Pons (tissue), 1 donor: ENCODE data around the gene PBXIP1.

Source experiments
- DNase-seq: peaks from one replicate; pipeline ENCODE4 v3.0.0-alpha.2; 2016; ENCODE audit warnings: low spot score

The PBXIP1 gene

DNA sequence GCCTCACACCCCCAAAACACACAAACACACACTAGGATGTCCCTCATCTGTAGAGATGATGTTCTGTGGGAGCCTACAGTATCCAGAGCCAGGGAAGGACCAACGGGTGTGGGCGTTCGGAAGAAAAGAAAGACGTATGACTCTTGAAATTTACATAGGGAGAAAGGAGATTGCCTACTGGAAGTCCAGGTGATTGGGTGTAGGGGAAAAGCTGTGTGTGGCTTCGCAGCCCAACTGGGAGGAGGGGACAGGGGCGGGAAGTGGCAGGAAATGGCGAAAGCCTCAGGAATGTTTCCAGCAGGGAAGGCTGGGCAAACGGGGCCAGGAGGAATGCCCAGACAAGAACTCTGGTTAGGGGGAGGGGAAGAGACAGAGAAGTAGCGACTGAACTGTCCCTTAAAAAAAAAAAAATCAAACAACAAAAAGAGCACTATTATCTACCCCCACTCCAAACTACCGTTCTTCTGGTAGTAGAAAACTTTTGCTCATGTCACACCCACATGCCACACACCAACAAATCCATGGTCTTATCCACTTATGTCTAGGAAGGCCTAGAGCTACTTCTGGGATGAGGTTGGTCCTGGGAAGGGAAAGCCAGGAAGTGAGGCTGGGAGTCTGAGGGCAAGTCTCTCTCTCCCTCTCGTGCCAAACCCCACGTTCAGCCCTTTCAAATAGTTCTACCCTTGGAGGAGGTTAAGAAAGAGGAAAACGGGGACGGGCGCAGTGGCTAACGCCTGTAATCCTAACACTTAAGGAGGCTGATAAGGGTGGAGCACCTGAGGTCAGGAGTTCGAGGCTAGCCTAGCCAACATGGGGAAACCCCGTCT, 16.8 kb upstream of the PBXIP1 start:
- no peak for DNase-seq

DNA sequence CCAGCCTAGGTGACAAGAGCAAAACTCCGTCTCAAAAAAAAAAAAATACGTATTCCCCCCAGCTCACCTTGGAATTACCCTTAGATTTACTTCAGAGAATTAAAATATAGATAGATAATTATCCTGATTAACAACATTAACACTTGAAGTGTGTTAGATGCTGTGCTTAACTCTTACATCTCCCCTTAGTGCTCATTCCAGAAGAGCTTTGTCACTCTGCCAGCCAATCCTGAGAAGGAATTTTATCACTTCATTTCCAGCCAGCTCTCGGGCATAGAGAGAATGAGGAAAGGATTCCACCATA, 16.3 kb upstream of the PBXIP1 start:
- DNase-seq: no peak

DNA sequence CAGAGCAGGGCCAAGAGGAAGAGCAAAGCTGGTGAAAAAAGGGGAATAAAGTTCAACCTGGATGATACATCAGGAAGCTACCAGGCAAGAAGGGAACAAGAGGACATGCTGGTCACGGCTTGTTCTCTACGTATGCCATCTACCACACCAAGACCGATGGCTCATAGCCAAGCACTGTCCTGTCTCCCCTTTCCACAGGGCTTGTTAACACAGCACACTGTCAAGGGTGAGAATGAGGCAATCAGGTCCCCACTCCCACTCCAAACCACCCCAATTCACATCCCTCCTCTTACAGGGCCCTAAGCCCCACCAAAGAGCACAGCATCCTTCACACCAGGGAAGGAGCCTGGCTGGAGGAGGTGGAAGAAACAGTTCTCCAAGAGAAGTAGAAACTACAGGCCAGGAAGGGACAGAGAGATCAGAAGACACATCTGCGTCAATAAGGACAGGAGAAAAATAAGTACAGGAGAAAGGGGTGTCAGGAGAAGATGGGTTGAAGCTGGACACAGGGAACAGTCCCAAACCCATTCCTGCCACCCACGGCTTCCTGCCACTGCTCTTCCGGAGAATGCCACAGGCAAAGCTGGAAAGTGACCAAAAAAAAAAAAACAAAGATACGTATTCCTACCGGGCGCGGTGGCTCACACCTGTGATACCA, 15.6 kb upstream of the PBXIP1 start:
- DNase-seq: no peak

DNA sequence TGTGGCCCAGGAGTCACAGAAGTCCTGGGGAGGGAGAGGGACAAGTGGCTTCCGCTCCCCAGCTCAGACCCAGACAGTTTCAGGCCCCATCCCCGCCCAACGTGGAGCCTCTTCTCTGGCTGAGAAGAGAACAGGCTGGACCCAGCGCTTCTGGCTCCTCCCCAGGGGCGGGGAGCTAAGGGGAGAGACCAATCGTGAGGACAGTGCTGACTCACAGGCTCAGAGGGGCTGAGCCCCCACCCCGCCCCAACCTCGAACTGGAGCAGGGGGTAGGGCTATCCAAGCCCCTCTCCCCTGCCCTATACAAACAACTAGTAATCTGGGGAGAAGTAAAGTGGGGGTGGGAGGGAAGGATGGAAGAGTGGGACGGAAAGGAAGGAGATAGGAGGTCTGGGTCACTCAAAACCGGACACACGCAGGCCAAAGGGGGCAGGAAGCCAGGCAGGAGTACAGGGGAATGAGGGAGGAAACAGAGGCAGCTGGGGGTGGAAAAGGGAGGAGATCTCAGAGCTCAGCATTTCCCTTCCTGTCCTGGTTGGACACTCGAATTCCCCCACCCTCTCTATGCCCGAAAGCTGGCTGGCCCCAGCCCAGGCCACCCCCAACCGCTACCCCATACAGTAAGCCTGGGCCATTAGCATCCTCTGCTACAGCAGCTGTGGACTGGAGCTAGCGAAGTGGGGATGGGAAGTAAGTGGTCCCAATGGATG, 14.9 kb upstream of the PBXIP1 start, which contains the start of gene SHC1:
Gene SHC1, minus strand, starts transcription at position 117 of the 710 bp plus-strand sequence. CDS start 221 bp downstream, outside the sequence.
- peak; percentile 90 for DNase-seq

DNA sequence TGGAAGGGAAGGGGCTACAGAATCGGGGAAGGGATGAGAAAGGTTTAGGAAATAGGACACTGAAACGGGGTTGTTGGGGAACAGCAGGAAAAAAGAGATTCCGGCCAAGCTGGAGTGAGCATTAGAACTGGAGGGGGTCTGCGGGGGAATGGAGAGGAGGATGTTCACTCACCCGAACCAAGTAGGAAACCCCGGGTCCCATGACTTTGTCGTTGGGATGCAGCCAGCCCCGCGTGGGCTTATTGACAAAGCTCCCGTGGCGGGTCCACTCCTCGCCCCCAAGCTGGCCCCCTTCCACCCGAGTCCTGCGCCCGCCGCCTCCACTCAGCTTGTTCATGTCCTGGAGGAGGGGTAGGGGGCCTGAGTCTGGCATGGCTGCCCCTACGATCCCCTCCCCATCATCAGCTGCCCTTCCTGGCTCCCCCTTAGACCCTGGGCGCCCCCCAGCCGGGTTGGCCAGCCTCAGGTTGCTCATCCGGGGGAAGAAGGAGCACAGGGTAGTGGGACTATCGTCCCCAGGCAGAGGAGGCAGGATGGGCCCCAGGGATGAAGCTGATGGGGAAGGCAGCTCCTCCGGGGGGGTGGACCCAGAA, 14.1 kb upstream of the PBXIP1 start:
- DNase-seq: no peak

DNA sequence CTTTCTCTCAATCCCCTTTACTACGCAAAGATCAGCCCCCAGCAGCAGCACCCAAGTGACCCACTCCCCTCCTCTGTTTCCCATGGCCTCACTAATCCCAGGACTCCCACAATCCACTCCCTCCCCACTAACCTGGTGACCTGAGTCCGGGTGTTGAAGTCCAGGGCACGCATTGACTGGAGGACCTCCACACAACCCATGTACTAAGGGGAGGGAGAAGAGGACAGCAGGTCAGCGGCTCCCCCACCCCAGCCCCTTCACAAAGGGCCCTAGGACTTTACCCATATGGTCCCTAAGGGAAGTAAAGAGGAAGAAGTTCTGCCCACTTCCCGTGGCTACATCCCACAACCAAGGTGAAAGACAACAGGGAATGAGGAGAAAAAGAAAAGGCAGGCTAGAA, 13.3 kb upstream of the PBXIP1 start:
- DNase-seq: no peak

DNA sequence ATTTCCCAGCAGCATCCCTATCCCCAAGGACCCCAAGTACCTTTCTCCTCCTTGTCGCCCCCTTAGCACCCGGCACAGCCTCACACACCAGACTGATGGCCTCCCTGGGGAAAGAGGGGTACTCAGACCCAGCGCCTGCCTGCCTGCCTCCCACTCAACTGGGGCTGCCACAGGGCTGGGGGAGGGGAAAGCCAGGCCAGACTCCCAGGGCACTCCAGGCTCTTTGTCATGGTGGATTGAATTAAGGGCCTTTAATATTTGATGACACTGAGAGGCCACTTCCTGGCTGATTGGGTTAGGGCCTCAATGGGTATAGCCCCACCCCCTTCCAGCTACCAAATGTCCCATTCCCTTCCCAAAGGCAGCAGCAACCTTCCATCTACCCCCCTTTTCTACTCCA, 12.8 kb upstream of the PBXIP1 start:
- DNase-seq: no peak

DNA sequence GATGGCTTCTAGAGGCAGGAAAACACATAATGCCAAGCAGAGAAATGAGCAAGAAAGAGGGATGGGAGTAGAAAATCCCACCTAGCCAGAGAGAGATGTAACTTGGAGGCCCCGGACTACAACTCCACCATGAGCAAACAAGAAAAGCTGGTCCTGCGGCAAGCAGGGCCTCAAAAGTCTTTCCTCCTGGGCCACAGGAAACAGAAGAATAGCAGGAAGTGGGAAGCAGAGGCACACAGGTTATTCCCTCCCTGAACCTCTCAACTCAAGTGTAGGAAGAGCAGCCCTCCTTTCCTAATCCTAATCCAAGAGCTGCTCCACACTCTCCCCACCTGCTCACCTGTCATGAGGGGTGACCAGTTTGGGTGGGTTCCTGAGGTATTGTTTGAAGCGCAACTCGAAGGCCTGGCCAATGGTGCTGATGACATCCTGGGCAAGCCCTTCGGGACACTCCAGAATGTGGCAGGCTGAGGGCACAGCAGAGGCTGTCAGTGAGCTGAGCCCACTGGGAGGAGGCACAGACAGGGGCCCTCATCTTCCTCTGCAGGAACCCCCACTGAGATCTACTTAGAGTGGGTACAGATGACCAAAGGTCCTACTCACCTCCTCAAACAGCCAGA, 11.5 kb upstream of the PBXIP1 start:
- DNase-seq: no peak

DNA sequence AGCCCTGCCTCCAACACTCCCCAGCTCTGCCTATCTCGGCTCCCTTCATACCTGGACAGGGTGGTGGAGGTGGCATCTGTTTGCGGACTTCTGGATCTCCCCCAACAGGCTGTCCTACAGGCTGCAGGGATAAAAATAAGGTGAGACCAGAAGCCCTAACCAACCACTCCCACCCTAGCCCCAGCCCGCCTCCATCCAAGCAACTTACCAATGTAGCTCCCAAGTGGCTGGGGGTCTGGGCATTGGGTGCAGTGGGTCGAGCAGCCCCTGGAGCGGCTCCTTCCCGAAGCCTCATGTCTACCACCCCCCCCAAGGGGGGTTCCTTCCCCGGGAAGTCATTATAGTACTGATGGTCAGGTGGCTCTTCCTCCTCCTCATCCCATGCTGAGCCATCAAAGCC, 10.2 kb upstream of the PBXIP1 start:
- no peak for DNase-seq

DNA sequence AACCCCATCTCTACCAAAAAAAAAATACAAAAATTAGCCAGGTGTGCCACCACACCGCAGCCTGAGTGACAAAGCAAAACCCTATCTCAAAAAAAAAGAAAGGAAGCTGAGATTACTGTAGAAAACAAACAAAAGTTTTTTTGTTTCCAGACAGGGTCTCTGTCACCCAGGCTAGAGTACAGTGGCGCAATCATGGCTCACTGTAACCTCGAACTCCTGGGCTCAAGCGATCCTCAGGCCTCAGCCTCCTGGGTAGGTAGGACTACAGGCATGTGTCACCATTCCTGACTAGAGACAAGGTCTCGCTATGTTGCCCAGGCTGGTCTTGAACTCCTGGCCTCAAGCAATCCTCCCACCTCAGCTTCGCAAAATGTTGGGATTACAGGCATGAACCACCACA, 8.5 kb upstream of the PBXIP1 start:
- no peak for DNase-seq

DNA sequence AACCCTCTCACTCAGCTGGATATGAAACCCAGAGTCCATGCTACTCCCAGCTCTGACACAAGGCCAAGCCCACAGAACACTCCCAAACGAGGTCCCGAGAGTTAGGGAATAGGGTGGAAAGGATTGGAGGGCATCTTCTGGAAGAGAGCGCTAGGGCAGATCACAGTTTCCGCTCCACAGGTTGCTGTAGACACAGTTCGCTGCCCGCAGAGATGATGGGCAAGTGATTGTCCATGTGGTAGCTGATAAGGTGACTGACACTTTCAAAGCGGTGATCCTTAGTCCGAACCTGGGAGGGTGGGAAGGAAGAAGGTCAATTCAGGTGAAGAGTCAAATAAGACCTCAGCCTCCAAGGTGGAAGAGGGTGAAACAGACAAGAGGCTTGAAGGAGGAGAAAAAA, 7.7 kb upstream of the PBXIP1 start:
- DNase-seq: no peak

DNA sequence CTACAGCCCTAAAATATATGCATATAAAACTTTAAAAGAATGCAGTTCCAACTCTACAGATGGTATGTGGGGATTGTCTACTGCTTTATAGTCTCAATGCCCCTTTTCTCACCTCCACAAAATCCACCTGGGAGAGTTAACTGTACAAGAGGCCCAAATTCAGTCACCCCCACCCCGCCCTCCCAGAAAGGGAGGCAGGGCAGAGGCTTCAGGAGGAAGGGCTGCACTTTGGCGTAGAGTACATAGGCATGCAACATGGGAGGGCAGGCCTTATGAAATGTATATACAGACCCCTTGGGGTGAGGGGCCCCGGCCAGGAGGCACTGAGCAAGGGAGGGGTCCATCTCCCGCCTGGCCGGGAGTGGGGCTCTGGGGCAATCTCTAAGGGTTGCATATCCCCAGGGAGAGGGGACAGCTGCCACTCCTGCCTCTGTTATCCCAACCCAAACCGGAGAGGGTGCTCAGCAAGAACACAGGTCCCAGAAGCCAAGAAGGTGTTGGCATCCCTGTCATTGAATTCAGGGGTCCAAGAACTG, 7.0 kb upstream of the PBXIP1 start:
- DNase-seq: no peak

DNA sequence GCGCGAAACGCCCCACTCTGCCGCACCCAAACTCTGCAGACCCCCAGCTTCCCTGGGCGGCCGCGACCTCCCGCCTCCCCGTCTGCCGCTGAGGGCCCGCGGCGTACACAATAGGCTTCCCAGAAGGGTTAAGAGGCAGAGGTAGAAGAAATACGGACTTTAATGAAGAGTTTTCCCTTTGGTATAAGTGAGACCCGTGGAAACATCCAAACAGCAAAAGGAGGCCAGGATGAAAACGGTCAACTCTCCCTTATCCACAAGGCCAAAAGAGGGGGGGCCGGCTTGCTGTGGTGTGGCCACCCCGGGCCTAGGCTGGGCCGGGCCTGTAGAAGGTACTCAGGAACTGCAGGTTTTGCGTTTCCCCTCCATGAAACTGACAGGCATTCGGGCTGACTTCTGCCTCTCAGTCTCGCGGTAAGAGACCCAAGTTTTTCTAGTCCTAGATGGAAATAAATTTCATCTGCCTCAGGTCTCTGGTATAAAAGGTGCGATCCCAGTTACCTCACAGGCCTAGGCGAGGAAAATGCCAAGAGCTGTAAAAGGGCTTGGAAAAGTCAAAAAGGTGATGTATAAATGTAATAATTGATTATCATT, 6.4 kb upstream of the PBXIP1 start:
- DNase-seq: no peak

DNA sequence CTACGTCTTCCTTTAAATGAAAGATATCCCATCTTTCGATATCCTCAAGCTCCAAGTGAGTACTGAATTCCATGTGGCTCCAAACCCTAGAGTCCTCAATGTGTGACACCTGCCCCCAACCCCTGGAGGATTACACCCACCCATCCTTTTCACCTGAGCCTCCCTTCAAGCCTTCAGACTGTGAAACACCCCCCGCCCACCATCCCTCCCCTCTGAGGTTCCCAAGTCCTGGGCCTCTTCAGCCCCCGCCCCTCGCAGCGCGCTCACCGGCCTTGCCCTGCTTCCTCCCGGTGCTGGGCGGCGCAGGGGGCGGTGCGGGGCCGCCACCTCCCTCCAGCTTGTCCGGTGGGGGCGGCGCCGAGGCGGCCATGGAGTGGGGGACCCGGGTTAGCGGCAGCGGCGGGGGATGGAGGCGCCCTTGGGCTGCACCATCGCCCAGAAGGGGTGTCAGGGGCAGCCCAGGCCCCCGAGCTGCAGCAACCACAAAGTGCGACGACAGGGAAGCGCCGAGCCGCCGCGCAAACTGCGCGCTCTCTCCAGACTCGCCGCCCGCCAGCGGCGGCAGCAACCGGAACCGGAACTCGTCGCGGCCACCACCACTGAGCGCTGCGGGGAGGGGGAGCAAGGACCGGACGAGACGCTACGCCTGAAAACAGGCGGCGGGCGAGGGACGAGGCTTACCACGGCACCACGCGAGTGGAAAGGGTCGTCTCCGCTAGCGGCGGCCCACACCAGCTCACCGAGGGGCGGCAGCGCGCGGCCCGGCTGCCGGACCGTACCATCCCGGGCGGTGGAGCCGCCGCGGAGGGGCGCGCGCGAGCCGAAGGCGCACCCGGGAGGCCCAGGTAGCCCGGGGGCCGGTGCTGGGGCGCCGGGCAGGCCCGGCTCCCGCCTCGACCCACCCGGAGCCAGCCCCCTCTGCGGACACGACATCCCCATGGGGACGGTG, 5.6 kb upstream of the PBXIP1 start, which contains the start of gene PYGO2:
Gene PYGO2, minus strand, starts transcription at position 576 of the 949 bp plus-strand sequence. Its CDS starts 206 bp downstream, at position 370.
- no peak for DNase-seq

DNA sequence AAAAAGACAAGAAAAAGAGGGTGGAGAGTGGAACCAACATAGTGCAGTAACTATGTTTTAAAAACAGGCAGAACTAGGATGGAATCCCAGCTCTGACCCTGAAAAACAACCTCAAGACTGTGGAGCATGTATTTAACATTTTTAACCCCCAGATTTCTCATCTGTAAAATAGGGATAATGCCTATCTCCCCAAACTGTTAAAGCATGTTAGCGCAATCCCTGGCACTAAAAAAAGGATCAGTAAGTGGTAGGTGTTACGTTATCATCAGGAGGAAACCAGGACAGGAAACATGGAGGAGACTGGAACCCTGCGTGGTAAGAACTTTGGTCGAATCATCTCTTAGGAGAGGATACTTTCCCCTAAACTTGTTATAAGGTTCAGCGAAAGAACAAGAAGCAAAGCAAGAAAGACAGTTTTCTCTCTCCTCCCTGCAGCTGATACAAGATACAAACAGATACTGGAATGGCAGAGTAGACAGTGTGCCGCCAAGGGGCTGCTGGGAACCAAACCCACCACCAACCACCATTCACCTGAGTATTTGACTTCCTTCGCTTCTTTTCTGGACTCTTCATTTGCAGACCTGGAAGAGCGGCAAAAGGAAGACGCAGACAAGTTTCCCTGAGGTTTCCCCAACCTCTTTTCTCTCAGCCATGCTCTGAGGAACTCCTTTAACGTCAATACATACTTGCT, 4.7 kb upstream of the PBXIP1 start:
- no peak for DNase-seq

DNA sequence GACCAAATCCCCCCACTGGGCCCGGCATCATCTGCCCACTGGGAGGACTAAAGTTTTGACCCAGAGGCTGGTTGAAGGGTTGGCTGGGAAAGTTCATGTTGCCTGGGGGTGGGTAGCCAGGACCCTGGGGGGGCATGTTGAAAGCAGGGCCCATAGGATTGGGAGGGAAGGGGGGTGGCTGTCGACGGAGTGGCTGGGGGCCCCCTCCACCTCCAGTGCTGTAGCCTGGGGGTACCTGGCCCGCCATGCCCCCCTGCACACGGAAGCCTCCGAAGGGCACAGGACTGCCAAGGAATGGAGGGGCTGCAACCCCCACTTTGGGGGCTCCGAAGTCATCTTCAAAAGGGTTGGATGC, 3.5 kb upstream of the PBXIP1 start:
- DNase-seq: no peak

DNA sequence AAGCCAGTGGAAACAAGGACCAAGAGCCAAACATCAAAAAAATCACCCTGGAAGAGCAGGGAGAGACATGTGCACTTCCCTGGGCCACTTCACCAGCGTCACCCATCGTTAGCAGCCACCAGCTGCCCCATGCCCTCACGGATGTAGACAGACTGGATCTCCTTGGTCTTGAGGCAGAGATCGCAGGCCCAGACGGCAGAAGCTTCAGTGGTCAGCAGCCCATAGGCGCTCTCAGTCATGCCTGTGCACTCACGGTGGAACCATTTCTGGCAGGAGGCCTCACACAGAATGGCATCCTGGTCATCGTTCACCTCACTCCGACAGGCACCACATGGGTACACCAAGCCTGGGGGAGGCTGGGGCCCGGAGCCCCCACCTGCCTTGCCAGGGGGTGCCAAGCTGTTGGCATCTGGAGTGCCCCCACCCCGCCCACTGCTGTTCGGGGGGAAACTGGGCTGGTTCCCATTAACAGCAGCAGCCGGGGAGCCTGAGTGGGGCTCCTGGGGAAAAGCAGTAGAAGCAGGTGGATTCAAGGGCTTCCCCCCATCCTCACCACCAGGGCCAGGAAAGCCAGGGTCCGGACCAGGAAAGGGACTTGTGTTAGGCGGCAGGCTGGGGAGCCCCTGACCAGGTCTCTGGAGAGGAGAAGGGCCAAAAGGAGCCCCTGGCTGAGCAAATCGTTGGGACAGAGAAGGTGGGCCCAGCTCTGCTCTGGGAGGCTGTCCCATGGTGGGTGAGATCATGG, 3.0 kb upstream of the PBXIP1 start:
- no peak for DNase-seq

DNA sequence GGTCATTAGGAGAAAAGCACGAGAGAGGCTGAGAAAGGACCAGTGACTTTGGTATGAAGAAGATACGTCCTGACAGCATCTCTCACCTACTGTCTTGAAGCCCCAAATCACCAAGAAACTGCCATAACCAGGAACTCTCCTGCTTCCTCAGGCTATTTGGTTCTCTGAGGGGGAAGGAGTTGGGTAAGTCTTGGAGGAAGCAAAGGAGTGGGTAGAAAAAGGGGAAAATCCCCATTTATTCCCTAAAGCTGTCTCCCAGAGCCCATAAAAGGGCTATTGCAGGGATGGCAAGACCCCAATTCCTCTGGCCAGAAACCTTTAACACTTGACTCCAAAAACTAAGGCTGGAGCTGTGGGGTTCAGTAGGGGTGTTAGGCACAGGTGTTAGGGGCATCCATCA, 2.1 kb upstream of the PBXIP1 start:
- no peak for DNase-seq

DNA sequence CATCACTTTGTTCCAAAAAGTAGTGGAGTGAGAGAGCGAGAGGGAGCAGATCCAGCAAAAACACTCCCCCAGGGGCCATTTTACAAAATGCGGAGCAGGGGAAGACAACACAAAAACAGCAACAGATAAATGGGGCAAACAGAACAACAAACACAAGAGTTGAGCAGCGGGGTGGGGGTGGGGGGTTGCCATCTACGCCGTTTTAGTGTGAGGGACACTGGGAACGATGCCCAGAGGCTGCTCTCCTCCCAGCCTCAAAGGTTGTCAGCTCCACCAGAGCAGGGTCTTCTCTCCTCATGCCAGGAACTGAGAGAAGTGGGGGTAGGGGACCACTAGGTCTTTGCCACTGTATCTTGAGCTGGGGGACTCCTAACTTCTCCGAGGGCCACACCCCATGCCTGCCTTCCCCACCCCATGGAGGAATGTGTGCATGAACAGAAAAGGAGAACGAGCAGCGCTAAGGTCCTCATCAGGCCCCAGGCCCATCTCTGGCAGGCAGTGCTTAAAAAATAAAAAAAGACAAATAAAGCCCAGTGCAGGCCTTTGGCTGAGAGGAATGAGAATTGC, 1.3 kb upstream of the PBXIP1 start:
- no peak for DNase-seq
